HG02970 (cell line): ENCODE data around the gene RRN3.
"Not testable (repeated sequence)": the region's sequence is repeated elsewhere in the genome, so short reads cannot be mapped to it uniquely, and the experiment has no call there.

ENCODE experiments used
- ATAC-seq: cut with Tn5 transposase; IDR thresholded peaks from one replicate; pipeline ENCODE4 v1.9.1; 2021; ENCODE audit warnings: mild to moderate bottlenecking, moderate library complexity, moderate number of reproducible peaks; ENCODE audit not compliant: unreplicated experiment, low FRiP score

RRN3 gene

DNA sequence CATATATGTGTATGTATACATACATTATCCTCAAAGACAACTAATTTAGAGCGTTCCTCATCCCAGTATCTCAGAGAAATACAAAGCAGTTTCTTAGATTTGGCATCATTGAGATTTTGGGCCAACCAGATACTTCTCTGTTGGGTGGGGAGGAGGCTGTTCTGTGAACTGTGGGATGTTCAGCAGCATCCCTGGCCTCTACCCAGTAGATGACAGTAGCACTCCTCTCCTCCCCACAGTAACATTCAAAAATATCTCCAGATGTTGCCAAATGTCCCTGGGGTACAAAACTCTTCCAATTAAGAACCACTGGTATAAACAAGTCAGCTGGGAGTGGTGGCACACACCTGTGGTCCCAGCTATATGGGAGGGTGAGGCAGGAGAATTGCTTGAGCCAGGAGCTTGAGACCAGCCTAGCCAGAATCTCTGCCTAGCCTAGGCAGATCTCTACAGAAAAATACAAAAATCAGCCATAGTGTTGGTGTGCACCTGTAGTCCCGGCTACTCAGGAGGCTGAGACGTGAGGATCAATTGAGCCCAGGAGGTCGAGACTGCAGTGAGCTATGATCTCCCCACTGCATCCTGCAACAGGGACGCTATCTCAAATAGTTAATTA, 6.4 kb upstream of the RRN3 start:
- not testable (repeated sequence) for ATAC-seq

DNA sequence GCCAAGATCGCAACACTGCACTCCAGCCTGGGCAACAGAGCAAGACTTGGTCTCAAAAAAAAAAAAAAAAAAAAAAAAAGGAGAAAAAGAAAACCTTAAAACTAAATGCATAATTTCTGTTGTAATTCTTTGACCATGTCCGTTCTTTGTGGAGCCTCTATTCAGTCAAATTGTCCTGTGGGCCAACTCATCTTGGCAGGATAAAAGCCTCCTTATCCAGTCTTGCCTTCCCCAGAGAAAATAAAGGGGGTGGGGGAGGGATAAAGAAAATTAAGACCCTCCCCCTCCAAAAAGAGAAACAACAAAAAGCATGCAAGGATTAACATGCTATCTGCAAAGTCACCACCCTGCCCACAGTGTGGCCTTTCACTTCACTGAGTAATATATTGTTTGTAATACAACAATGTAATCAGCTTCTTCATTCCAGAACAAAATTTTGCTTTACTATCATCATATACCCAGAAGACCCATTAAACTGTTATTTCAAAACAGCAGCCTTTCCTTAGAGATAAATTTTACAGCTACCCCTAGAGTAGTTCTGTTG, 5.4 kb upstream of the RRN3 start:
- not testable (repeated sequence) for ATAC-seq

DNA sequence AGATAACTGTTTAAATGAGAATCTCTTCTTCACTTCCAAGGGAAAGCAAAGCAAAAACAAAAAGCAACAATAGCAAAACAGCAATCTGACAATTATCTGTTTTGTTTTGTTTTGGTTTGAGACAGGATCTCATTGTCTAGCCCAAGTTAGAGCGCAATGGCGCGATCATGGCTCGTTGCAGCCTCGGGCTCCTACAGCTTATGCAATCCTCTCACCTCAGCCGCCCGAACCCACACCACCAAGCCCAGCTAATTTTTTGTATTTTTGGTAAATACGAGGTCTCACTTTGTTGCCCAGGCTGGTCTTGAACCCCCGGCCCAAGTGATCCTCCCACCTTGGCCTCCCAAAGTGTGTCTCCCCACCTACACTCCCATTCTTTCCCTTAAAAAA, 2.5 kb upstream of the RRN3 start:
- not testable (repeated sequence) for ATAC-seq

DNA sequence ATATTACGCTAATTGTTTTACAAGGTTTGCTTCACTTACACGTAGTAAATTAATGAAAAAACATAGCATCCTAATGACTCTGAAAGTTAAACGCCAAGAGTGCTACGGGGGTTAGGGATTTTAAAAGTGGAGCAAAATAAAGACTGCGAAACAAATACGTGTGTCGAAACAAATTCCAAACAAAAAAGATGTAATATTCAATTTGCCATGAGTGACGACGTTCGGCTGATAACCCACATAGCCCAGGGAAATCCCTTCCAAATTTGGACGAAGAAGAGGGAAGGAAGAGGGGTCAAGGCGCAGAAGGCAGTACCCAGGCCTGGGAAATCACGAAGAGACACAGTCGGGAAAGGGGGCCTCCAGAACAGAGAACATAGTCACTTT, 509 bp downstream of the RRN3 start:
- not testable (repeated sequence) for ATAC-seq

DNA sequence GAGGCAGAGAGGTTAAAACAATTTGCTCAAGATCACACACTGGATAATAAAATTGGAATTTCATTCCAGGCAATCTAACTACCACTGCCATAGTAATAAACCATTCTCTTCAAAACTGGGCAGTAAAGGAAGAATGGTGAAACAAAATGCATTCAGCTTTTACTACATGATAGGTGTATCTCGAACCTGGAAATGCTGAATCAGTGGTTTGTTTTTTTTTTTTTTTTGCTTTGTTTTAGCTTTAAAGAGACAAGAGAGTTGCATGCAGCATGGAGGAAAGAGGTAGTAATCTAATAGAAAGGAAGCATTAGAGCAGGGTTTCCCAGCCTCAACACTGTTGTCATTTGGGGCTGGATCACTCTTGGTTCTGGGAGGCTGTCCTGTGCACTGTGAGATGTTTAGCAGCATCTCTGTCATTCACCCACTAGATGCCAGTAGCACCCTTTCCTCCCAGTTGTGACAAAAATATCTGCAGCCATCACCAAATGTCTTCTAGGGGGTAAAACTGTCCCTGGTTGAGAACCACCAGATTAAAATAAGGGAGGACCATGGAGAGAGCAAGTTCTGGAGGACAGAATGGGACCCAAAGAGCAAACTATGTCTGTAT, 3.3 kb downstream of the RRN3 start:
- not testable (repeated sequence) for ATAC-seq

DNA sequence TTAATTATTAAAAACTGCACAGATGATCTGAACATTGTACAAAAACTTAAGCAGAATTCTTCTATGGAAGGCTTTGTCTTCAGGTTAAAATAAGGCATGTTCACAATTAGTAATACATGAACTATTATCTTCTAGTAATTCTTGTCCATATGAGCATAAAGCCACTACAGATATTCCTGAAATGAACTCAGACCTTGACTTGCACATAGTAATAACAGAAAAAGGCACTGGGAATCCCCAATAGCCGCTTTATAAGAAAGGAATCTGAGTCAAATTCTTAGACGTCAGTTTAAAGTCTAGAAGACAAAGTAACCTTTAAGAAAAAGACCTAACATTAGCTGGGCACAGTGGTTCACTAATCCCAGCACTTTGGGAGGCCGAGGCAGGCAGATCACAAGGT, 11.3 kb downstream of the RRN3 start:
- not testable (repeated sequence) for ATAC-seq

DNA sequence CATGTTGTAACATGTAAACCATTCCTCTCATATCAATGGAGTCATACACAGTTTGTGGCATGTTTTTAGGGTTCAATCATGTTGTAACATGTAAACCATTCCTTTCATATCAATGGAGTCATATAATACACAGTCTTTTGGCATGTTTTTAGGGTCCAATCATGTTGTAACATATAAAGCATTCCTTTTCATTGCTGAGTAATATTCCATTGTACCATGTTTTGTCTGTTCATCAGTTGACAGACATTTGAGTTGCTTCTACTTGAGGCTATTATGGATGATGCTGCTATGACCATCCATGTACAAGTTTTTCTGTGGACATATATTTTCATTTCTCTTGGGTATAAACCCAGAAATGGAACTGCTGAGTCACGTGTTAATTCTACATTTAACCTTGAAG, 13.2 kb downstream of the RRN3 start:
- ATAC-seq = not testable (repeated sequence)

DNA sequence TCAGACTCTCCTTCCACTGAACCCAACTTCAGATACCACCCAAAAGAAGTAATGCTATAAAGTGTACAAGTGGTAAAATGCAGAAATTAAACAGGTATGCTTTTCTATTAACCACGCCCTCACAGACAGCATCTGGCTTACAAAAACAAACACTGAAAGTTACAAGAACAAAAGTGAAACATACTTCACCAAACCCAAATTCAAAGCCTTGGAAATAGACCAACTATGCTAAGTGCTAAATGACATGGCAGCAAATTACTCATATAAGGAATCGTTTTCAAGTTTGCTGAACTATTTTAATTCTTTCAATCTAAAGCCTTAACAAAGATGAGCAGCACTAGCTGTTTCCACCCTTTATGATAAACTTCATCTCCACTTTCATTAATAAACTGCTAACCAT, 17.9 kb downstream of the RRN3 start:
- ATAC-seq = not testable (repeated sequence)

DNA sequence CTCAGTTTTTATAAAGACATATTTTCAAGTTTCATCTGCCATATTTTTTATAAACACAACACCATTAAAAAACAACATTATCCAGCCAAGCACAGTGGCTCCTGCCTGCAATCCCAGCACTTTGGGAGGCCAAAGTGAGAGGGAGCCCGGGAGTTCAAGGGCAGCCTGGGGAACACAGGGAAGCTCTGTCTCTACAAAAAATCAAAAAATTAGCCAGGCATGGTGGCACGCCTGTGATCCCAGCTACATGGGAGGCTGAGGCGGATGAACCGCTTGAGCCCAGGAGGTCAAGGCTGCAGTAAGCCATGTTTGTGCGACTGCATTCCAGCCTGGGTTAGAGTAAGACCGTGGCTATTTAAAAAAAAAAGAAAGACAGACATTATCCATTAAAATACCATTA, 21.0 kb downstream of the RRN3 start:
- ATAC-seq = no peak

DNA sequence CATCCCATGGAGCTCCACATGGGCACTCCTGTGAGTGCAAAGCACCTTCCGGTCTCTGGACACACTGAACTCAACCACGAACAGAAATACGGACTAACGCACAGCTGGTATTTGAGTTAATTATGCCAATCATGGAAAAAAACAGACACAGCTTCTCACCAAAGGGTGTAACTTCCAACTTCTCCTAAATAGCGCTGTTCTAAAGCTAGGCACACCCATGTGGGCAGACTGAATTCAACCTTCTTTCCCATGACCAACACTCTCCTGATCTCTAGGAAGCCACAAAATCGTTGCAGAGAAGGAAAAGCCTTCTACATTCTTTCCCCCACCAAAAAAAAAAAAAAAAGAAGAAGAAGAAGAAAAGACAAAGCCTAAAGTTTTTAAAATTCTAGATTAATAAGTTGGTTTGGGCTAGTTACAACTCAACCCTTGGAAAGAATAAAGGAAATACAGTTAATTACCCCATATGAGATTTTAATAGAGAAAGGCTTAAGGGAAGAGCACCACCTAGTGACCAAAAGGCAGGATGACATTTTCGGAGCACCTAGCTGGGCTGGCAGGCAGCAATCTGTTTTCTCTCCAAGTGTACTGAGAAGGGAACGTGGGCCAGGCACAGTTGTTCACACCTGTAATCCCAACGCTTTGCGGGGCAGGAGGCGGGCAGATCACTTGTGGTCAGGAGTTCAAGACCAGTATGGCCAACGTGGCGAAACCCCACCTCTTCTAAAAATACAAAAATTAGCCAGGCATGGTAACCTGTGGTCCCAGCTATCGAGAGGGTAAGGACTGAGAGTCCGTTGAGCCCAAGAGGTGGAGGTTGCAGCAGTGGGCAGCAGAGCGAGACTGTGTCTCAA, 21.9 kb downstream of the RRN3 start:
- ATAC-seq = not testable (repeated sequence)

DNA sequence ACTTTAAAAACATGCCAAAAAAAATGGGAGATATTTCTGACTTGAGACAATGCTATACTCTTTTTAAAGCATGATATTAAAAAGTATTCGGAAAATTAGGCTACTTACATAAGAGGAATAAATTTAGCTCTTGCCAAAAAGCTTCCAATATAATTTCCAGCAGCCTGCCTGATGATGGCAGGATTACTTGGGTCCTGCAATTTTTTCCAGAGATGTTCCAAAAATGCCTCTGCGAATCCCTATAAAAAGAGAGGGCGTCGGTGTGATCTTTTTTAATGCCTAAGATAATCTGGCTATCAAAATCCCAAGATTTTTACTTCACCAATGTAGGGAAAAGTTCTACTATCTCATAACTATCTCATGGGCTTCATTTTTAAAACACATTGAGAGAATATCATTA, 23.1 kb downstream of the RRN3 start:
- not testable (repeated sequence) for ATAC-seq

DNA sequence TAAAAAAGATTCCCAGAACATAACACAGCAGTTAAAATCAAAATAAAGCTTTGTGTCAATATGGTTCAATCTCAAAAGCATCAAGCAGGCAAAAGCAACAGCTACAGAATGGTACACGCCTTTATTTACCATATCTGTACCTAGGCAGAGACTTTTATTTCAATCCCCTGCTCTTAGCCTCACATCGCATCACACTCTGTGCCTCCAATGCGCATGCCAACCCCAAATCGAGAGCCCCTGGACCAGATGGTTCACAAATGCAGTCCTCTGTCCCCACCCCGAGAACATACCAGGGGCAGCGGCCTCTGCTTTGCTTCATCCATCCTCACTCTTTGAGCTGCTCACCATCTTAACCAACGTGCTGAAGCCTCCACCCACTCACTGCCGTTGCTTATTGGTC, 27.4 kb downstream of the RRN3 start:
- not testable (repeated sequence) for ATAC-seq

DNA sequence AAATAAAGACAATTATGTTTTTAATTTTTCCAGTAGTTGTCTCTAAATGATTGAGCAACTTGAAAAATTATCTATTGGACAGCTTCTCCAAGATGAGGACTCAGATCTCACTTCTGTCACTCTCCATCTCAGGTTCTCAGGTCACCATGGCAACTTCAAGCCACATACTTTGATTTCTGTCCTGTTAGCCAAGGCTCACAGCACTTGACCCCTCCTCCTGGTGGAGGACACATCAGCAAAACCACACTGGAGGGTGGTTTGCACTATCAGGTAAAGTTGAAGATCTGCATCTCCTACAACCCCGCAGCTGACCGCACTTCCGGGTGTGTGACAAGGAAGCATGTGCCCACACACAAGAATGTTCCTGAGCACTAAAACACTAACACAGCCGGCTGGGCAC, 28.1 kb downstream of the RRN3 start:
- ATAC-seq = not testable (repeated sequence)

DNA sequence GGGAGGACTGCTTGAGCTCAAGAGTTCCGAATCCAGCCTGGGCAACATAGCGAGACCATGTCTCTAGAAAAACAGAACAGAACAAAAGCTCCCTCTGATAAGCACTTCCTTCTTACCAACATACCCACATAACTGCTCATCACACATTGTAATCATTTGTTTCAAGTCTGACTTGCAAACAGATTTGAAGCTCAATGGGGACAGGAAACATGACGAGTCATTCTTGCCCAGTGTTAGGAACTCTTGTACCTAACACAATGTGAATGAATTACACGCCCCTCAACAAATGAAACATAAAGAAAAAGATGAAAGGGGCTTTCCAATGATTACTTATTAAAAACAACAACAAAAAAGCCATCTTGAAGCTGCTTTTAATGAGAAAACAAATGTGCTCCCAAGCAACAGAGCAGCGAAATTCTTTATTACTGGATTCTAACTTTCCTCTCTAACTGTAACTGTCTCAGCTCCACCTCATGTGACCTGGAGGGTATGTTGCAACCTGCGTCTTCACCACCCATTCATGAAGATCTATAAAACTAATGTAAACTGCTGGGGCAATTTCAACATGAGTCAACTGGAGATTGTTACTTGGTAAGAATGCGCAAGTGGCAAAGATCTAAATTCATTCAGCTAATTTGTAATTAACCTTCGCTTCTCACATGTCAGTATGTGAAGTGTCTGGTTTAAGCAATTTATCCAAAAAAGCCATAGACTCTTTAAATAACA, 31.8 kb downstream of the RRN3 start:
- ATAC-seq = not testable (repeated sequence)

DNA sequence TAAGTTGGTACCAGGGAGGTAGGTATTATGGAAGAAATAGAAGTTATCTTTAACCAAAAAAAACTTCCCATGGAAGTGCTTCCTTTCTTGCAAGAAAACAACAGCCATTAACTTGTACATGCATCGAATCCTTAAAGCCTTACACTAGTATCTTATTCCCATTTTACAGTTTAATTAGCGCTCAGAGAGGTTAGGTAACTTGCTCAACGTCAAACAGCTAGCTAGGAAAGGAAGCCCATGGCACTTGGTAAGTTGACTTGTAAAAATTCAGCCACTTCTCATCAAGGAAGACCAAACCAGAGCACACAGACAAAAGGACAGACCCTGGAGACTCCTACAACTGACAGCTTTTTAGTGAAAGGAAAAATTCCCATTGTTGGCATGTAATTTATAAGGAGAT, 34.7 kb downstream of the RRN3 start:
- no peak for ATAC-seq

DNA sequence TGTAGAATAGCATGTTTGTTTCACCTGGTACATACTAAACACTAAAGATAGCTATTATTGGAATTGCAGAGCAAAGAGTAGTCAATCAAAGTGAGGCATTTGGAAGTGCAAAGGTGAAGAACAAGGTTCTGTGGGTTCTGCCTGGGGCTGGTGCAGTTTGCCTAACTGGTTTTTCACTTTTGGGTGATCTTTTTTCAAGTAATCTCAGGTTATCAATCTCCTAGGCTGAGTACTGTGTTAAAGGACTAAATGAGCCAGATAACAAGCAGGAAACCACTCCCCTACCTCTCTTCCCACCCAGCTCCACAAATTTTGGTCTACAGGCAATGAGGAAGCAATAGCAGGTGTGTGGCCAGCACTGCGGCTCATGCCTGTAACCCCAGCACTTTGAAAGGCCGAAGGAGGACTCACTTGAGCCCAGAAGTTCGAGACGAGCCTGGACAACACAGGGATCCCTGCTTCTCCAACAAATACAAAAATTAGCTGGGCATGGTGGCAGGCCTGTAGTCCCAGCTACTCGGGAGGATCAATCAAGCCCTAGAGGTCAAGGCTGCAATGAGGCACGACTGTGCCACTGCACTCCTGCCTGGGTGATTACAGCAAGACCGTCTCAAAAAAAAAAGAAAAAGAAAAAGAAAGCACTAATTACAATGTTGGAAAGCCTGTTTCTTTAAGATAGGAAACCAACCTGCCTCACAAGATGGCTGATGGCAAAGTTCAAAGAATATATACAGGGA, 36.2 kb downstream of the RRN3 start:
- ATAC-seq = no peak

DNA sequence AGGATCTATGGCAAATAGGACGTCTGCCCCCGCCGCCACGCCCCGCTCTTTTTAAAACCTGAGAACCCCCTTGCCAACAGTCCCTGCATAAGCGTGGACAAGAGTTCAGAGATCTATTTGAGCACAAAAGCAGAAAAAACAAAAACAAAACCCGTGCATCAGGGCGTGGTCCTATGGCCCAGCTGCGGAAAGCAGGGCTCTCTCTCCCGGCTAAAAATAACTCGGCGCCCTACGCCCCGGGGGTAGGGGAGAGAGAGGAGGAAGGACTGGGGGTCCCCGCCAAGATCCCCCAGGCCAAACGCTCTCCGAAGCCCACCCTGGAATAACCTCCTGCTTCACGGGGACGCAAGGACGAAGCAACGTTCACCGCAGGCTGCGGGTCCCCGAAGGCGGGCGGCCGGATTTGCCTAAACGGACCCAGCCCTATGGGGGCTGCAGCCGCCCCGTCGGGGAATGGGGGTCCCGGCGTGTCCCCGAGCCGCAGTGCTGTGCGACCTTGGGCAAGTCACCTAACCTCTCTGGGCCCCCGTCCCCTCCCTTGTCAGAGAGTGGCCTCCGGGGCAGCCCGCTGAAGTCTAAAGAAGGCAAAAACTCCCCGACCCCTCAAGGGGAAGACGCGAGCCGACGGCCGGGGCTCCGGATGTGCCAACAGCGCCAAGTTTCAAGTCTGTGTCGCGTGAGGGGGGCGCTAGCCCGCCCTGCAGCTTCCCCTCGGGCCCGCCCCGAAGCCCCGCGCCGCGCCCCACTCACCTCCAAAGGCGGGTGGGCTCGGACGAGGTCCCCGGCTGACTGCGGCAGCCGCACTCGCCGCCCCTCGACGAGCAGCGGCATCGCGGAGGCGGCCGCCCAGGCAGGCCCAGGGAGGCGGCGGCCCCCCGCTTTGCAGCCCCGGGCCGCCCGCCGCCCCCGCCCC, 38.7 kb downstream of the RRN3 start:
- peak; percentile 64 for ATAC-seq

DNA sequence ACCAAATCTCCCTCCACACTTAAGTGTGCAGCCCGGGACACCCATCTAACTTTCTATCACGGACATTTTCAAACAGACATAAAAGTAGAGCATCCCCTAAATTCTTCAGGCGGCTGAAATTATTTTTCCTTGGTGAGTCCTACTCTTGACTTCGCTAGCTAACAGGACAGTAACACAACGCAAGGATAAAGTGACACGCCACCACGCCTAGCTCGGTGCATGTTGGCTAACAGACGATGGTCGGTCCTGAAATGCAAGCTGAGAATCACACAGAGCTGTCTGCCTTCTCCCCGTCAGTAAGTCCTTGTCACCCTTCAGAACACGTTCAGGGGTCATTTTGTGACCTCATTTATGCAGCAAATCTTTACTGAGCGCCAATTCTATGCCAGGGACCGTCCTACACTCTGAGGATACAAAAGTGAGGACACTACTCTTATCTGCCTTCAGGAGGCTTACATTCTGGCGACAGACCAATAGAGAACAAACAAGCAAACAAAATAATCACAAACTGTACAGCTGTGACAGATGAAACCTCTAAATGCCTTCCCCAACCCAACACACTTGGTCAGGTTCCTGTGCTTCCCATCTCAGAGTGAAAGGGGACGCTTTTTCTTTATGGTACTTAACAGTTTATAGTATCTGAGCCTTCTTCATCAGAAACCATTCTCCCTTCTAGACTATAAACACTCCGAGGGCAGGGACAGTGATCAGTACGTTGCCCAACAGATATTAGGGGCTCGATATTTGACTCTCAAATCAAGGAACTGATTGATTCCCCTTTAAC, 39.5 kb downstream of the RRN3 start:
- ATAC-seq = no peak
